GM12872 (cell line): ENCODE results near the gene PSMA8.

Source experiments
- CTCF ChIP-seq: IDR thresholded peaks from 3 replicates; pipeline ENCODE4 v1.5.1; 2011; ENCODE audit warnings: low read depth, mild to moderate bottlenecking, low read length, moderate library complexity; ENCODE audit not compliant: insufficient read depth

Gene PSMA8

GRCh38 chr18:26227051-26227670 is 93.5 kb downstream of the PSMA8 start:
- no peak for TF ChIP-seq CTCF

- TF ChIP-seq CTCF, result no peak
Measured at GRCh38 chr18:26228562-26229260, 95.0 kb downstream of the PSMA8 start.

- no peak for TF ChIP-seq CTCF
Measured at GRCh38 chr18:26230497-26230896, 96.8 kb downstream of the PSMA8 start.

- no peak for TF ChIP-seq CTCF
Measured at GRCh38 chr18:26233208-26233607, 99.5 kb downstream of the PSMA8 start.
